Activated T-cell treated with anti-CD3 and anti-CD28 coated beads, Interleukin-2, amount 50 U/mL, for 4 hours (primary cell): ENCODE results near the gene CD7. TPM values are rescaled to one million over a fixed set of nuclear protein-coding genes. Genes with fewer than 3 reads are reported as not detected.

Experiments
- ATAC-seq, 2 donors: fragments of 200-7000 bp; cut with Tn5 transposase; one replicate each; pipeline ENCODE4 v1.10.0; 2021
- DNase-seq: peaks from one replicate; pipeline ENCODE4 v3.0.0-alpha.2; 2020
- H3K27me3 Mint-ChIP-seq: one replicate; pipeline ENCODE4 v1.8.0; 2021; ENCODE audit warnings: low read depth, mixed read lengths
- H3K36me3 Mint-ChIP-seq: one replicate; pipeline ENCODE4 v1.8.0; 2022; ENCODE audit warnings: mixed read lengths; ENCODE audit not compliant: insufficient read depth
- H3K4me1 Mint-ChIP-seq: one replicate; pipeline ENCODE4 v1.8.0; 2021; ENCODE audit warnings: low read depth, mixed read lengths
- H3K4me3 Mint-ChIP-seq: one replicate; pipeline ENCODE4 v1.8.0; 2021; ENCODE audit warnings: mild to moderate bottlenecking, moderate library complexity, mixed read lengths
- H3K9me3 Mint-ChIP-seq: one replicate; pipeline ENCODE4 v1.8.0; 2021; ENCODE audit warnings: mixed read lengths
- total RNA-seq, 3 donors: library from RNA; stranded (reverse); gene quantifications; one replicate each; pipeline ENCODE4 v1.2.1, GENCODE V29; 2021

The CD7 gene
- total RNA-seq, 3 donors from 2014 or later = 256 to 382 (median 364) TPM

GRCh38 chr17:82278786-82279391 is 38.5 kb downstream of the CD7 start:
- ATAC-seq (no peak), DNase-seq (no peak)
- peaks cover 23% of the 10 kb centered on the region for H3K4me1 Mint-ChIP-seq
- H3K36me3 Mint-ChIP-seq = no peaks in the 10 kb centered on the region
- H3K9me3 Mint-ChIP-seq = no peaks in the 10 kb centered on the region
- no peak overlapping the region for H3K4me3 Mint-ChIP-seq
- no peaks in the 10 kb centered on the region for H3K27me3 Mint-ChIP-seq

GRCh38 chr17:82278308-82278707 is 39.1 kb downstream of the CD7 start:
- no peaks in the 10 kb centered on the region for H3K9me3 Mint-ChIP-seq
- ATAC-seq (no peak), DNase-seq (no peak)
- H3K36me3 Mint-ChIP-seq = no peaks in the 10 kb centered on the region
- H3K4me3 Mint-ChIP-seq = no peak overlapping the region
- H3K4me1 Mint-ChIP-seq = peaks cover 19% of the 10 kb centered on the region
- no peaks in the 10 kb centered on the region for H3K27me3 Mint-ChIP-seq

- Mint-ChIP-seq H3K9me3 (no peaks in the 10 kb centered on the region), H3K4me1 (peaks cover 17% of the 10 kb centered on the region), H3K36me3 (no peaks in the 10 kb centered on the region), H3K4me3 (no peak overlapping the region), H3K27me3 (no peaks in the 10 kb centered on the region)
- no peak for DNase-seq
- no peak for ATAC-seq
These were observed 39.6 kb downstream of the CD7 start for GRCh38 chr17:82277851-82278250.

- no peak overlapping the region for H3K4me3 Mint-ChIP-seq
- H3K4me1 Mint-ChIP-seq = peaks cover 21% of the 10 kb centered on the region
- no peaks in the 10 kb centered on the region for H3K9me3 Mint-ChIP-seq
- ATAC-seq = no peak
- no peak for DNase-seq
- peaks cover 7% of the 10 kb centered on the region for H3K36me3 Mint-ChIP-seq
- H3K27me3 Mint-ChIP-seq = no peaks in the 10 kb centered on the region
These were observed 40.5 kb downstream of the CD7 start for GRCh38 chr17:82276938-82277337.

GRCh38 chr17:82275326-82275725 is 42.1 kb downstream of the CD7 start:
- peaks cover 26% of the 10 kb centered on the region for H3K4me1 Mint-ChIP-seq
- H3K27me3 Mint-ChIP-seq = no peaks in the 10 kb centered on the region
- ATAC-seq (no peak), DNase-seq (no peak)
- no peaks in the 10 kb centered on the region for H3K9me3 Mint-ChIP-seq
- H3K36me3 Mint-ChIP-seq = peaks cover 10% of the 10 kb centered on the region
- no peak overlapping the region for H3K4me3 Mint-ChIP-seq

- Mint-ChIP-seq H3K36me3 (peaks cover 17% of the 10 kb centered on the region), H3K4me3 (peak overlapping the region; percentile 96), H3K27me3 (no peaks in the 10 kb centered on the region), H3K4me1 (peaks cover 35% of the 10 kb centered on the region), H3K9me3 (no peaks in the 10 kb centered on the region)
- no peak for DNase-seq
- ATAC-seq = no peak
These were observed 43.0 kb downstream of the CD7 start for GRCh38 chr17:82274134-82275020.

- H3K27me3 Mint-ChIP-seq = no peaks in the 10 kb centered on the region
- DNase-seq = peak; percentile 93
- peak within 1 kb of the TSS; percentile 96 for H3K4me3 Mint-ChIP-seq
- H3K36me3 Mint-ChIP-seq = peaks cover 17% of the 10 kb centered on the region
- peaks cover 43% of the 10 kb centered on the region for H3K4me1 Mint-ChIP-seq
- peak; percentile 84 to 87 for ATAC-seq
- H3K9me3 Mint-ChIP-seq = no peaks in the 10 kb centered on the region
These were observed 43.9 kb downstream of the CD7 start, which contains the start of gene CSNK1D for GRCh38 chr17:82273327-82274133. Gene CSNK1D (minus strand): TSS chr17:82273700. CDS start chr17:82273381, 319 bp downstream.

GRCh38 chr17:82272495-82273326 is 44.7 kb downstream of the CD7 start:
- DNase-seq (peak; percentile 45), ATAC-seq (peak; percentile 15 to 19)
- peaks cover 51% of the 10 kb centered on the region for H3K4me1 Mint-ChIP-seq
- H3K27me3 Mint-ChIP-seq = no peaks in the 10 kb centered on the region
- peak overlapping the region; percentile 96 for H3K4me3 Mint-ChIP-seq
- H3K36me3 Mint-ChIP-seq = peaks cover 17% of the 10 kb centered on the region
- no peaks in the 10 kb centered on the region for H3K9me3 Mint-ChIP-seq

GRCh38 chr17:82271401-82271800 is 46.0 kb downstream of the CD7 start:
- no peak for DNase-seq
- peaks cover 21% of the 10 kb centered on the region for H3K36me3 Mint-ChIP-seq
- ATAC-seq = no peak
- no peaks in the 10 kb centered on the region for H3K27me3 Mint-ChIP-seq
- peak overlapping the region; percentile 96 for H3K4me3 Mint-ChIP-seq
- no peaks in the 10 kb centered on the region for H3K9me3 Mint-ChIP-seq
- H3K4me1 Mint-ChIP-seq = peaks cover 63% of the 10 kb centered on the region

GRCh38 chr17:82270651-82271050 is 46.8 kb downstream of the CD7 start:
- peaks cover 26% of the 10 kb centered on the region for H3K36me3 Mint-ChIP-seq
- peaks cover 70% of the 10 kb centered on the region for H3K4me1 Mint-ChIP-seq
- no peak for DNase-seq
- H3K27me3 Mint-ChIP-seq = no peaks in the 10 kb centered on the region
- H3K9me3 Mint-ChIP-seq = no peaks in the 10 kb centered on the region
- no peak for ATAC-seq
- H3K4me3 Mint-ChIP-seq = peak overlapping the region; percentile 96

- H3K4me3 Mint-ChIP-seq = peak overlapping the region; percentile 96
- DNase-seq (no peak), ATAC-seq (no peak)
- H3K4me1 Mint-ChIP-seq = peaks cover 72% of the 10 kb centered on the region
- no peaks in the 10 kb centered on the region for H3K27me3 Mint-ChIP-seq
- H3K9me3 Mint-ChIP-seq = no peaks in the 10 kb centered on the region
- H3K36me3 Mint-ChIP-seq = peaks cover 26% of the 10 kb centered on the region
These were observed 47.4 kb downstream of the CD7 start for GRCh38 chr17:82269882-82270500.

GRCh38 chr17:82269138-82269881 is 48.1 kb downstream of the CD7 start:
- ATAC-seq = no peak
- no peak for DNase-seq
- Mint-ChIP-seq H3K27me3 (no peaks in the 10 kb centered on the region), H3K9me3 (no peaks in the 10 kb centered on the region), H3K4me1 (peaks cover 72% of the 10 kb centered on the region), H3K36me3 (peaks cover 30% of the 10 kb centered on the region), H3K4me3 (peak overlapping the region; percentile 96)
